ENCODE data around the gene PANK4. TPM values are rescaled to one million over a fixed set of nuclear protein-coding genes. Genes with fewer than 3 reads are reported as not detected.

PANK4 gene
- total RNA-seq, 1 donor from 2014 or later = 39.9 TPM

DNA sequence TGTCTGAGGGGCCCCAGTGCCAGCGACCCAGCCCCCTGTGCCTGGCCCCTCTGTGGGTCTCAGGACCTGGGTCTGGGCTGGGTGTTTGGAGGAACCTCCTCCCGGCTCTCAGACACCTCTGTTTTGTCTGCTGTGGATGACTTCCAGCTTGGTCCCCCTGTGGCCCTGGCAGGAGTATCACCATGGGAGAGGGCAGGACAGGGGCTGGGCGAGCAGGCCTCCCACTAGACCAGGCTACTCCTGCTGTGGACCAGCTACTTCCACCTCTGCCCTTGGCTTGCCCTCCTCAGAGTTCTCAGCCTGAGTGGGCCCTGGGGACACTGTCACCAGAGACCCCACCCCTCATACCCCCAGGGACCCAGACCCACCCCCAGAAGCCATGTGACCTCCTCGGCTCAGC, 28.5 kb downstream of the PANK4 start:
- no peak for DNase-seq (ENCODE audit: low spot score)

DNA sequence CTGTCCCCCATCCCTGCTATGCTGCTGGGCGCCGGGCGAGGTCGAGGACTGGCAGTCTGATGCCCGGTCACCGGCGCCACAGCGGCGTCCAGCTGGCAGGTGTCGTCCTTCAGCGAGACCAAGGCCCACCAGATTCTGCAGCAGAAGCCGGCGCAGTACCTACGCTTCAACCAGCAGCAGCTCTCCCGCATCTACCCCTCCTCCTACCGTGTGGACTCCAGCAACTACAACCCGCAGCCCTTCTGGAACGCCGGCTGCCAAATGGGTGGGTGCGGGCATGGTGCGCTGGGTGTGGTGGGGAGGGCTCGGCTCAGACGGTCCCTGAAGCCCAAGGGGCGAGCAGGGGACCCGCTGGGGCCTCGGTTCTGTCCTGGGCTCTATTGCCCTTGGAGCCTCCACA, 29.6 kb downstream of the PANK4 start:
- DNase-seq (ENCODE audit: low spot score) = no peak

DNA sequence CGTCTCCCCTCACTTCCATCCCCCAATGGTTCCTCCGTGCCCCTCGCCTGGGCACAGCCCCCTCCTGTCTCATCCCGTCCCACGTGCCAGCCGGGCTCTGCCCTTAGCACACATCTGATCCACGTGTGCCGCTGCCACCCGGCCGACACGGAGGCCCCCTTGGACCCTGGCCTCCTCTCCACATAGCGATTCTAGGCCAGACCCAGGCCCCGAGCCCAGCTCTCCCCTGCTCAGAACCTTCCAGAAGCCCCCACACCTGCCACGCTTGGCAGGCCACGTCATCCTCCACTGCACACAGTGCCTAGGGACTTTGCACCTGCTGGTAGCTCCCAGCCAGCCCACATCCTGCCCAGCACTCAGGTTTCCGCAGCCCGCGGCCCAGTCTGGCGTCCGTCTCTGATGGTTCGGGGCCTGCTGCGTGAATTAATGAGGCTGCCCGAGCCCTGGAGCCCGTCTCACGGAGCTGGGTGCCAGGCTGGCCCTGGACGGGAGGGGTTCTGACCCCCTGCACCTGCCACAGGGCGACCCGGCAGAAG, 30.2 kb downstream of the PANK4 start:
- DNase-seq (ENCODE audit: low spot score) = no peak

DNA sequence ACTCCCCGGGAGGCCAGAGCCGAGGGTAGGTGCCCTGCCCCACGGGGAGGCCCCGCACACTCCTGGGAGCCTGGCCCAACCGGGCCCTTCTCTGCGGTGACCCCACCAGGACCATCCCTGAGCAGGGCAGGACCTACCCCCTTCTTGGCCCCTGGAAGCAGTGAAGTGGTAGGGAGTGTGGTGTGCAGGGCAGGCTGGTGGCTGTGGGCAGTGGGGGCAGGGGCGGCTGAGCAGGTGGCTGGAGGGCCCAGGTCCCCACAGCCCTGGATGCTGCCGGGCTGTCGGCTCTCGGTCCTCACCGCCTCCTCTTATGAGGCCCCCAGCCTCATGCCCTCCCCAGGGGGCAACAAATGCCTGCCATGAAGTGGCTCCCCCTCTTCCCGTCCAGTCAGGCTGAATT, 30.9 kb downstream of the PANK4 start:
- no peak for DNase-seq (ENCODE audit: low spot score)

DNA sequence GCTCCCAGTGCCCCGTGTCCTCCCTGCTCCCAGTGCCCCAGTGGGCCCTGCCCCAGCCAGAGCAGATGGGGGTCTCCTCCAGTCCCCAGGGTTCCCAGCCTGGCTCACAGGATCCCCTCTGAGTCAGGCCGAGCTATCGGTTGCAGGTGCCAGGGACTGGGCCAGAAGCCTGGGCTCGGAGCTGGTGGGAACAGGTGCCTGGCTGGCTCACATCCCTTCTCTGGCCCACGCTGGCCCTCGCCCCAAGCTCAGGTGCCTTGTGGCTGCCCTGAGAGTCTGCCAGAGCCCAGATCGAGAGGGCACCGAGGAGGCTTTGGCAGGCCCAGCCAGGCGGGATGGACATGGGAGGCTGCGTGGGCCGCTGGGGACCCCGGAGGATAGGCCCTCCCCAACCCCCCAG, 31.4 kb downstream of the PANK4 start:
- no peak for DNase-seq (ENCODE audit: low spot score)

DNA sequence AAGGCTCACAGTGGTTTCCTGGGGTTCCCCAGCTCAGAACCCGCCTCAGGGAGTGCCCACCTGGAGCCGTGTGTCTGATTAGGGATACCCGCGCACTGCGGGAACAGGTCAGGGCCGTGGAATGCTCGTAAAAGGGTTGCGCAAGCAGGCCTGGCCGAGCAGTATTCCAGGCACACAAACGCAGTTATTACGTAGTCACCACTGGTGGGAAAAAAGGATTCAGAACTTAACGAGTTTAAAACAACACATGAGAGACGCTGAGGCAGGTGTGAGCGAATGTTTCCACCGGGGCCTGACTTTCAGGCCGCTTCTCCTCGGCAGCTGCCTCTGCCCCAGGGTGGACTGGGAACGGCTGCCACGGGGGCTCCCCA, 32.1 kb downstream of the PANK4 start:
- no peak for DNase-seq (ENCODE audit: low spot score)

DNA sequence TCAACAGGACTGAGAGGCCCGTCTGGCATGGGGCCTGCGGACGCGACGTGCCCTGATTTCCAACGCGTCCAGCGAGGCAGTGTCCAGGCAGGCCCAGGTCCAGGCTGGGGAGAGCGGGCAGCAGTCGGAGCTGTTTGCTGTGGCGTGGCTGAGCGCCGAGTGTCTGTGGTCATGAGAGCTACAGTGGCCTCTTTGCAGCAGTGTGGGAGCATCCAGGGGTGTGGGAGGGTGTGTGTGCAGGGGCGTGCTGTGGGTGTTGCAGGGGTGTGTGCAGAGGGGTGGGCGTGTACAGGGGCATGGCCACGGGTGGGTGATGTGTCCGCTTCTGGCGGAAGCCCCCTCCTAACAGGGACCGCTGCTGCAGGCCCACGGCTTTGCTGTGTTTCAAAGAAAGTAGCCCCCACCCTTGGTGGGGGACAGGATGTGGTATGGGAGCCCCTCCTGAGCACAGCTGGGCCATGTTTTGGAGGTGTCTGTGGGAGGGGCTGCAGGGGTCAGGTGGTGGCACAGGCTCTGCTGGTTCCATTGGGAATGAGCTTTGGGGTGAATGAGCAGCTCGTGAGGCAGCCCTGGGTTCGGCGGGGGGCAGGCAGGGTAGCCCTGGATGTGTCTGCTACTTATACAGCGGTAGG, 32.6 kb downstream of the PANK4 start:
- DNase-seq (ENCODE audit: low spot score) = no peak

DNA sequence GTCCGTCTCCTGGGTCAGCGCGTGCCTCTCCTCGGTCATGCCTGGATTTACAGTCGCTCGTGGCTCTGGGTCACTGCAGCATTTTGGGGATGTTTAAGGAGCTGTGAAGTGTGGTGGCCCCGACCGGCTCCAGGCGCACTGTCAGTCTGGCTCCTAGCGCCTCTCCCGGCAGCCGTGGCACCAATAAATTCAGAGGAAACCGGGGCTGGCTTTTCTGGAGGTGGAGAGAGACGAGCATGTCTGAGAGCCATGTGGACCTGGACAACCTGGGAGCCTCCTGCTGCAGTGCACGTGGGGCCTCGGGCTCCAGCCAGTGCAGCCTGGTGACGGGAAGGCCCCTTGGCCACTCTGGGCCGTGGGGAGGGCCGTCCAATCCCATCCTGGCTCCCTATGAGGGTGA, 33.2 kb downstream of the PANK4 start:
- no peak for DNase-seq (ENCODE audit: low spot score)

DNA sequence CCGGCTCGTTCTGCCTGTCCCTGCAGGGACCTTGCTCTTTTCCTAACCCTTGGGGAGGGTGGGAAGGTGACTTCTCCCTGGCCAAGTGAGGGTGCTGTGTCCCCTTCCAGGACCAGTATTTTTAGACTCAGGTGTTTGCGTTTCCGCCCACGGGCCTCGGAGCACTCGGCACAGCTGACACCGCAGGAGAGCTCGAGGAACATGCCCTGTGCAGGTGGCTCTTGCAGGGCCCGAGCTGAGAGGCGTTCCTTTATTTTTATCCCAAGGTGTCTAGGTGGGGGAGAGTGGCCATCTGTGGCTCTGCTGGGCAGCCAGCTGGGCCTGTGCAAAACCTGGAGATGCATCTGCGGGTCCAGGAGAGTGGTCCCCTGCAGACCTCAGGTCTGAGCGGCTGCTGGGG, 34.3 kb downstream of the PANK4 start:
- DNase-seq (ENCODE audit: low spot score) = no peak

DNA sequence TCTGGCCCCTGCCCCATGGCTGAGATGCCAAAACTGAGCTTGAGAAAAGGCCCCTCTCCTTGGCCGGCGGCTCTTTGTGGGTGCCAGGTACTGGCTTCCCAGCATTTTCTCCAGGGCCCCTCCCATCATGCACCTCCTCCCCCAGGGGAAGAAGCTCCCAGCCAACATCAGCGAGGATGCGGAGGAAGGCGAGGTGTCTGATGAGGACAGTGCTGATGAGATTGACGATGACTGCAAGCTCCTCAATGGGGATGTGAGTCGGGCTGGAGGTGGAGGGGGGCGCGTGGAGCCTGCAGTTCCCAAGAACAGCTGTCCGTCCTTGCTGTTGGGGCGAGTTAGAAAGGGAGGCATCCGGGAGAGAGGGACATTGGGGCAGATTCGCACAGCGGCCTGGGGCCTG, 36.8 kb downstream of the PANK4 start:
- no peak for DNase-seq (ENCODE audit: low spot score)

DNA sequence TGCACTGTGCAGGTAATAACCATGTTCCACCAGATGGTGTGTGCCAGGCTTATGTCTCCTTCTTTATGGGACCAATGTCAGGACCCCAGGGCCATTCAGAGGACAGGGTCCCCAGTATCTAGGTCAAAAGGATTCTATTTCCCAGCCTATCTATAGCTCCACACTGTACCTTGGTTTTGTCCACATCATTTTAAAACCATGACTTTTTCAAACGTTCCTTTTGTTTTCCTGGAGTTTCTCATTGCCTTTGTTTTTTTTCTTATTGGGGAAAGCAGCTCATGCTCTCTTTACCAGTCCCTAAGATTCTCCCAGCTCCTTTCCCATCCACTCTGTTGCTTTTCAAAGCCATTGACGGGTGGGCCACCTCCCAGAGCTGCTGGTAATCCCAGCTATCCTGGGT, 37.7 kb downstream of the PANK4 start:
- DNase-seq (ENCODE audit: low spot score) = no peak

DNA sequence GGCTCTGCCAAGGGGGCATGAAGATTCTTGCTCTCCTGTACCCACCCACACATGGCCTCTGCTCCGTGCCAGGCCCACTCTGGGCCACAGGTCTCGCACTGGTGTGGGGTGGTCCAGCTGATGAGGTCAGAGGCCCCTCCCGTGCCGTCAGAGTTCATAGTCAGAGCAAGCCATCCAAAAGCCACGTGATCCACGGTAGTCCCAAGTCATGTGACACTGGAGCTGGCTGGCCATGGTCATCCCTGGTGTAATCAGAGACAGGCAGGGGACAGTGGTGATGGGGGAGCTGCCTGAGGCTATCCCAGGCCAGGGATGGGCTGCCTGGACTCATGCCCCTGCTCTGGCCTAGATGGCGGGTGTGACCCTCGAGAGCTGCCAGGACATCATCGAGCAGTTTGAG, 39.8 kb downstream of the PANK4 start:
- DNase-seq (ENCODE audit: low spot score) = no peak

DNA sequence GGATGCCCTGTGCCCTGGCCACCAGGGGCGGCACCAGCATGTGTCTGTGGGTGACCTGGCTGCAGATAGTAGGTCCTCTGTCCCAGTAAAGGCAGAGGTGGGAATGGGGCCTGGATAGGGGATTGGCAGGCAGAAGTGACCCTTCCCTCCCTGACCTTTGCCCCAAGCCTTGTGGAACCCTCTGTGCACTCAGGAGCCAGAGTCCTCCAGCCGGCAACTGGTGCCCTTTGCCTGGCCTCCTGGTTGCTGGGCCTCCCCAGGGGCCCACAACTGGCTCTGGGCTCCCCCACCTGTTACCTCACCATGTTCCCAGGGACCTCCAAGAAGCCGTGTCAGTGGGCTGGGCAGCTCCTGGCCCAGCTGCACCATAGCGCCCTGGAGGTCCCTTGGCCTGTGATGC, 40.4 kb downstream of the PANK4 start:
- DNase-seq (ENCODE audit: low spot score) = no peak

DNA sequence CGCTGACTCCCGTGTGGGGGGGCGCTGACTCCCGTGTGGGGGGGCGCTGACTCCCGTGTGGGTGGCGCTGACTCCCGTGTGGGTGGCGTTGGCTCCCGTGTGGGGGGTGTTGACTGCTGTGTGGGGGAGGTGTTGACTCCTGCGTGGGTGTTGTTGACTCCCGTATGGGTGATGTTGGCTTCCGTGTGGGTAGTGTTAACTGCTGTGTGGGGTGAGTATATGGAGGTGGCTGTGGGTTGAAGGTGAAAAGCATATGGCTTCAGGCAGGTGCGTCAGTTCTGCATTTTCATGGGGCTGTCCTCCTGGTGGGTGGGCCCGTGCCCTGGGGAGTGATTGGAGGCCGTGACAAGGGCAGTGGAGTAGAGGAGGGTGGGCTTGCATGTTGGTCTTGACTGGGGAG, 42.4 kb downstream of the PANK4 start:
- DNase-seq (ENCODE audit: low spot score) = no peak

DNA sequence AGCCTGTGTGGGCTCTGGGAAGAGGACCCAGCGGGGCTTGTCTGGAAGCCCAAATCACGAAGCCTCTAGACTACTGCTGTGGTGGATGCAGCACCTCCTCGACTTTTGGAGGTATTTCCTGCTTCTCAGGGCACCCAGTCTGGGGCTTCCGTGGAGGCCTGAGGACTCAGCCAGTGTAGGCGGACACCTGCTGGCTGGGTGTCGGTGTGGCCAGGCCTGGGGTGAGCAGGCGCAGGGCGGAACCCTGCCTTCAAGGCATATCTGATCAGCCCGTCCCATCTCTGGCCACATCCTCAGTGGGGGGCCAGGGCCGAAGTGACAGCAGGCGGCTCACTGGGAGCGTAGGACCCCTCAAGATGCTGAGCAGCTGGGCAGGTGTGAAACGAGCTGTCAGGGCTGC, 43.4 kb downstream of the PANK4 start:
- DNase-seq (ENCODE audit: low spot score) = no peak

DNA sequence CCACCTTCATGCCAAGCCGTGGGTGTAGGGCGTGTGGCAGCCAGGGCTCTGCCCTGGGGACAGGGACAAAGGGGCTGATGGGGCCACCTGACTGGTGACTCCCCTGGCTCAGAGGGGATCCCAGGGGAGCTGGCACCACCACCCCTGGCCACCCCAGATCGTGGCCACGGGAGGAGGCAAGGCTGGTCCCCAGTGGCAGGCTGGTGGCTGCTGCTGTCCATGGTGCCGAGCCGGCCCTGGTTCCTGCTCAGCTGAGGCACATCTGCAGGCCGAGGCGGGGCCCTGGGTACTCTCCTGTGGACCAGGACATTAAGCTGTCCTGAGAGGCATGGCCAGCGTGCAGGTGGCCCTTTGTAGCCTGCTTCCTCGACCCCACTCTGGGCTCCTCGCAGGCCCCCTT, 43.8 kb downstream of the PANK4 start:
- no peak for DNase-seq (ENCODE audit: low spot score)

DNA sequence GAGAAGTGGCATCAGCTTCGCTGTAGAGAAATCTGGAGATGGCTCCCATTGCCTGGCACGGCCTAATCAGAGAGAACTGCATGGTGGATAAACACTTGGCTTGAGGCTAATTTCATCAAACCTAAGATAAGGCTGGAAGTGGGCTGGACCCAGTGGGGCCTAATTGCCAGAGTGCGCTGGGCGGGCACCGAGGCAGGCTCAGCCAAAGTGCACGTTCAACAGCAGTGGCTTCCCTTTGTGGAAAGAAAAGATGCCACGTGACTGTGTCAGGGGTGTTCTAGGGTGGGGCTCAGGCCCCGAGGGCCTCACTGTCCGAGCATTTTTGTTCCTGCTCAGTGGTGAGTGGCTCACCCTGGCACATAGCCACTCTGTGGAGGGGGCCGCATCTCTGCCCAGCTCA, 44.5 kb downstream of the PANK4 start:
- no peak for DNase-seq (ENCODE audit: low spot score)

DNA sequence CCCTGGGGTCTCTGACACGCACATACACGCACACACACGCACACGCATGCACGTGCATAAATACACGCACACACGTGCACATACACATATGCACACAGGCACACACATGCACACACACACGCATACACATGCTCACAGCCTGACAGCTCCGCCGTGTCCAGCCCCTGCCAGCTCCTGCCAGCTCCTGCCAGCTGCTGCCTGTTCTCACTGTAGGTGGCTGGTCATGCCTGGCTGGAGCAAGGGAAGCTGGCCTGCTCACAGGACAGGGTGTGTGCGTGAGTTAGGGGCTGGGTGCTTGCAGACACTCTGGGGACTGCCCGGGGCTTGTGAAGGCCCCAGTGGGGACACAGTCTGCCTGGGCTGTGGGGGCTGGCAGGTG, 45.4 kb downstream of the PANK4 start:
- DNase-seq (ENCODE audit: low spot score) = no peak

DNA sequence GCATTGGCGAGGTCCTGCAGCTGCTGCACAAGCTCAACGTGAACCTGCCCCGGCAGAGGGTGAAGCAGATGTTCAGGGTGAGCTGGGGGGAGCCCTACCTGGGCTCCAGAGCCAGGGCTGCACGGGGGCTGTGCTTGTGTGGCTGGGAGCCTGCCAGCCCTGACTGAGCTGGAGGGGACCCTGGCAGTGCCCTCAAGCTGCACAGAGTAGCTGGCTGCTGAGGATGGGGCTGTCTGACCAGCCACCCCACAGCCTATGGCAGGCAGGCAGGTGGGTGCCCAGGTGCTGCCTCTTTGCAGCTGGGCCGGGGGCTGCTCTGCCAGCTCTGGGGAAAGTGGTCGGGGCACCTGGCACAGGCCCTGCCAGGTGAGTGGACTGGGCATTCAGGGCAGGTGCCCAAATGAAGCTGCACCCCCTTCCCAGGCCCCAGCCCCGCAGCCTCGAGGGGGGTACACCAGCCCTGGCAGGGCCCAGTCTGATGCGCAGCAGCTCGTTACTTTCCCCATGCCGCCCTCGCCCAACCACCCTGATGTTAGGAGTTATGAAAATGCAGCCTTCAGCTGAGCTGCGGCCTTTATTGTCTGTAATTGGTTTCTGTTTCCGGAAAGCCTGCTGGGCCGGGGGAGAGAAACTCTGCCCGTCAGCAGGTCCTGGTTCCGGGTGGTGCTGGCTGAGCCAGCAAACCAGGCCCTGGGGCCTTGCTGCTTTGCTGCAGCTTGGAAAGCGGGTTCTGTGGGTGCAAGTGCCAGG, 46.0 kb downstream of the PANK4 start:
- no peak for DNase-seq (ENCODE audit: low spot score)

DNA sequence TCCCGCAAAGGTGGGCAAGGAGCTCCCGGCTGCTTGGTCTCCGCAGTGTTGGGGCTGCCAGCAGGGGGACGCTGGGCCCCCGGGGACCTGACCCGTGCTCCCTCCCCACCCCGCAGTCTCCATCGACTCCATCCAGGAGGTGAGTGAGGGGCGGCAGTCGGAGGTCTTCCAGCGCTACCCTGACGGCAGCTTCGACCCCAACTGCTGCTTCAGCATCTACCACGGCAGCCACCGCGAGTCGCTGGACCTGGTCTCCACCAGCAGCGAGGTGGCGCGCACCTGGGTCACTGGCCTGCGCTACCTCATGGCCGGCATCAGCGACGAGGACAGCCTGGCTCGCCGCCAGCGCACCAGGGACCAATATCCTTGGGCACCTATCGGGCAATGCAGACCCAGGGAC, 46.8 kb downstream of the PANK4 start:
- DNase-seq (ENCODE audit: low spot score) = no peak

DNA sequence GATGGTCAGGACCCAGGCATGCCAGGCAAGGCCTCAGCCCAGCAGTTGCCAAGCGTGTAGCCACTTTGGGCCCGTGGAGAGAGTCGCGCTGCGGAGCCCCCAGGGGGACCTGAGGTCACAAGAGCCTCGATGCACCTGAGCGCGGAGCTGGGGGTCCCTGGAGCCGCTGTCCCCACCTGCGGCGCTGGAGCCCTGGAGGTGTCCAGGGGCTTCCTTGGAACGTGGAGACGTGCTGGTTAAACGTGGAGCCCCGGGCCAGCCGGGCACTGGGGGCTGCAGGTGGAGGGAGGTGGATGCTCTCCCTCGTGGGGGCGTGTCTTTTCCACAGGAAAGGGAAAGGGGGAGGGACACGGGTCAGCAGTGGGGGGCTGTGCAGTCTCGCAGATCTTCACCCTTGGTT, 47.2 kb downstream of the PANK4 start:
- no peak for DNase-seq (ENCODE audit: low spot score)

DNA sequence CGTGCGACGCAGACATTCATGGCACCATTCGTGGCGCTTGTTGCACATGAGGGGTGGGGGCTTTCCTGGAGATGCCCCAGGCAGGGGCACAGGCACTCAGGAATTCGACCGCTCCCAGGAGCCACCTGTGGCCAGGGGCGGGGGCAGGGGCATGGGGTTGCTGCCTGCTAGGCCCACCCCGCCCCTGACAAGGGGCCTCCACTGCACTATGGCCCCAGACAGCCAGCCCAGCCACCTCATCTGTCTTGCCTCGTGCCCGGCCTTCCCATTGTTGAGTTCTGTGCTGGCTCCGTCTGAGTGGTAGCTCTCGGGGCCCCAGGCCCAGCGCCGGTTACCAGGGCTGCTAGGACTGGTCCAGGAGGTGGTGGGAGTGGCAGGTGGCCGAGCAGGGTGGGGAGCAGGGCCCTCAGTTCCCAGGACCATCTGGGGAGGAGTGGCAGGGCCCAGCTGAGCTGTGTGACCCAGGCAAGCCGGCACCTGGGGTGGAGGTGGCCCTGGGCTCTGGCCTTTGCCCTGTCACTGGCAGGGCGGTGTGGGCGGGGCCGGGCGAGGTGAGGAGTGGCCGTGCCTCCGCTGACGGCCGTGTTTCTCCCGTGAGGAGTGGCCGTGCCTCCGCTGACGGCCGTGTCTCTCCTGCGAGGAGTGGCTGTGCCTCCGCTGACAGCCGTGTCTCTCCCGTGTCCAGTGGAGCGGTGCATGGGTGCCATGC, 48.5 kb downstream of the PANK4 start:
- DNase-seq (ENCODE audit: low spot score) = no peak

DNA sequence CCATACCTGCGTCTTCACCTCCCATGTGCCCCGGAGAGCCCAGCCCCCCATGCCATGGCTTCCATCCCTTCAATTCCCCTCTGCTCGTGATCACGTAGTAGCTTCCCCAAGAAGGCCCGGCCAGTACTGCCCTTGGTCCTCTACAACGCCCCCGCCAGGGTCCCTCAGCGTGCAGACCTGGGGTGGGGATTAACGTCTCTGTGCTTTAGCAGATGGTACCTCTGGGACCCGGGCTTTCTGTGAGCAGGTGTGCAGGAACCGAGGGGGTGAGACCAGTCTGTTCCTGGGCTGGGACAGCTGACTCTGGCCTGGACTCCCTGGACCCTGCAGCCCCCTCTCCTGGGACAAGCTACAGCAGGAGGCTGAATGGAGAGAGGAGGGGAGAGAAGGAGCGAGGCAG, 49.1 kb downstream of the PANK4 start:
- no peak for DNase-seq (ENCODE audit: low spot score)

Measured in mucosa of gallbladder (tissue), 1 donor.